Superior temporal gyrus (tissue), 1 donor: ENCODE data around the gene LHX2.
"Not testable (repeated sequence)": the region's sequence is repeated elsewhere in the genome, so short reads cannot be mapped to it uniquely, and the experiment has no call there.

Source experiments
- DNase-seq: peaks from one replicate; pipeline ENCODE4 v3.0.0-alpha.2; 2016; ENCODE audit errors: extremely low spot score

The LHX2 gene, protein sequence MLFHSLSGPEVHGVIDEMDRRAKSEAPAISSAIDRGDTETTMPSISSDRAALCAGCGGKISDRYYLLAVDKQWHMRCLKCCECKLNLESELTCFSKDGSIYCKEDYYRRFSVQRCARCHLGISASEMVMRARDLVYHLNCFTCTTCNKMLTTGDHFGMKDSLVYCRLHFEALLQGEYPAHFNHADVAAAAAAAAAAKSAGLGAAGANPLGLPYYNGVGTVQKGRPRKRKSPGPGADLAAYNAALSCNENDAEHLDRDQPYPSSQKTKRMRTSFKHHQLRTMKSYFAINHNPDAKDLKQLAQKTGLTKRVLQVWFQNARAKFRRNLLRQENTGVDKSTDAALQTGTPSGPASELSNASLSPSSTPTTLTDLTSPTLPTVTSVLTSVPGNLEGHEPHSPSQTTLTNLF

DNA sequence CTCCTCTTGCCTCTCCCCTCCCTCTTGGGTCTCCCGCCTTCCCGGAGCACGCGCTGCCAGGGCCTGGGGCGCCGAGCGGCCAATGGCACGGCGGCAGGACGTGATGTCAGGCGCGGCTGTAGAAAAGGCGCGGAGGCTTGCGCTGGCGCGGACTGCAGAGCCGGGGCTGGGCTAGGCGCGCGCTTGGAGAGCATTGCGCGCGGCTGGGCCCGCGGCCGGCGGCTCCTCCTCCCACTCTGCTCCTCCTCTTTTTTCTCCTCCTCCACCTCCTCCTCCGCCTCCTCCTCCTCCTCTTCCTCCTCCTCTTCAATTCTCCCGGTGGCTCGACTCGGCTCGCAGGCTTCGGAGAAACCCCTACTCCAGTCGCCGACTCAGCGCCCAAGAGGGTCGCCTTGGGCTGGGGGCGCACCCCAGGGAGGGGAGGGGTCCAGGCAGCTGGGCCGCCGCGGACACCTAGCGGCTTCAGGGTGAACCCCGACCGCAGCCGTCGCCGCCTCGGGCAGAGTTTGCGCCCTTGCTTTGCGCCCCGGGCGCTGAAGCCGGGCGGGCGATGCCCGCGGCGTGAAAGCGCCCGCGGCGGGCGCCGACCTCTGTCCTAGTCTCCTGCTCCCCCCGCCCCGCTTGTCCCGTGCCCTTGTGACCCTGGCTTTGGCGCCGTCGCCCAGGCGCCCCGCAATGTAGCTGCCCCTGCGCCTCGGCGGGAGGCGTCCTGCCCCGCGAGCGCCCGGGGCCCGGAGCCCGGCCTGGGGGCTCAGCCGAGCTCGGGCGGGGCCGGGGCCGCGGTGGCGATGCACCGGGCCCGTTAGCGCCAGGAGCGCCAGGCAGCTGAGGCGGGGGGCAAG lies at the start of gene LHX2:
Gene LHX2, plus strand, starts transcription at position 309 of the 842 bp plus-strand sequence. CDS start 581 bp downstream, outside the sequence.
- peak; percentile 70 for DNase-seq

DNA sequence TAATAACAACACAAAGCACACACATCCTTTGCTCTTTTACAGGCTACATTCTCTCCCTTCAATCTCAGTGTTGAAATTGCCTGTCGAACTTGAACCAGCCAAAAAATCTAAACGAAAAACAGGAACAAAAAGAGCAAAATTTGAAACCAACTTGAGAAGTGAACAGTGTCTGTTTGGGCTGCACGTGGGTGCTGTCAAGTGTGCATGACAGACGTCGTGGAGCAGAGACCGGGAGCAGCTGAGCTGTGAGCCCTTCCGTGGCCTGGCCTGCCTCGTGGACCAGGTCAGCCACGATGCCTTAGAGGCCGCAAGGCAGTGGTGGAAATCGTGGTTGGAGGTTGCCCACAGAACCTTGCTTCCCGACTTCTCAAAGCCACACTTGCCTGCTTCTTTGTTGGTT lies 46.8 kb upstream of the LHX2 start:
- no peak for DNase-seq

DNA sequence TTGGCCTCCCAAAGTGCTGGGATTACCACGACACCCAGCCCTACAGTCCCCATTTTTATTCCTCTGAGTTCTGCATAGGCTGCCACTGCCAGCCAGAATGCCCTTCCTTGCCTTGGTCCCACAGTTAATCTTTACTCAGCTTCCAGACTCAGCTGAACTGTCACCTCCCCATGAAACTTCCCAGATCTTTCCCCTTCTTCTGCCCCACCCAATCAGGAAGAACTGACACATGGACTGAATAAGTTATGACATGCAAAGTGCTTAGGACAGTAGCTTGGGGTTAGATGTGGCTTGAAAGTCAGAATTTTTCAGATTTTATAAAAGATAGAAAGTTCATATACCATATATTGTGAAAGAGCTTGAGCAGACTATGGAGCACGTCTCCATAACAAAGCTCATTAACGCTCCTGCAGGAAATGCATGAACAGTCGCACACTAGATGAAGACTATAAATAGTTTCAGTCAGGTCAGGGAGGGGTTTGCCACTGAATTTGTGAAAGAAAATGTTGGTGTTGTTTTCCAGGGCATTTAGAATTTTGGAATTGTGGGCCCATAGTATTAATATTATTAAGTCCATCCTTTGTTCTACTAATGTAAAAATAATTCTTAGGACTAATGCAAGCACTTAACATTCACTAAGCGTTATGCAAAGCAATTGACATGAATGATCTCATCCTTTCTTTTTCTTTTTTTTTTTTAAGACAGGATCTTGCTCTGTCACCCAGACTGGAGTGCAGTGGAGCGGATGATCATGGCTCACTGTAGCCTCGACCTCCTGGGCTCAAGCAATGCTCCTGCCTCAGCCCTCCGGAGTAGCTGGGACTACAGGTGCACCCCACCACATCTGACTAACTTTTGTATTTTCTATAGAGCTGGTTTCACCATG lies 45.5 kb upstream of the LHX2 start:
- DNase-seq: no peak

DNA sequence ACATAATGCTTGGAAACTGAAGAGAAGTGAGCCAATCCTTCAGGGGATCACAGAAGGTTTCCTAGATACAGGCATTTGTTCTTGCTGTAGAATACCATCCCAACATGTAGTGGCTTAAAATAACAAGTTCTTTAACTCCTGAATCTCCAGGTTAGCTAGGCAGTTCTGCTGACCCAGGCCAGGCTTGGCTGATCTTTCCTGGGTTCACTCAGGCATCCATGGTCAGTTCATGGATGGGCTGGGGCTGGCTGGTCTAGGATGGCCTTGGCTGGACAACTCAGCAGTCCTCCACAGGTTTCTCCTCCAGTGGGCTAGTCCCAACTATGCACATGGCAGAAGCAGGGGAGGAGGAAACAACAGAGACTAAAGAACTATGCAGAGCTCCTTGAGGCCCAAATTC lies 44.2 kb upstream of the LHX2 start:
- no peak for DNase-seq

DNA sequence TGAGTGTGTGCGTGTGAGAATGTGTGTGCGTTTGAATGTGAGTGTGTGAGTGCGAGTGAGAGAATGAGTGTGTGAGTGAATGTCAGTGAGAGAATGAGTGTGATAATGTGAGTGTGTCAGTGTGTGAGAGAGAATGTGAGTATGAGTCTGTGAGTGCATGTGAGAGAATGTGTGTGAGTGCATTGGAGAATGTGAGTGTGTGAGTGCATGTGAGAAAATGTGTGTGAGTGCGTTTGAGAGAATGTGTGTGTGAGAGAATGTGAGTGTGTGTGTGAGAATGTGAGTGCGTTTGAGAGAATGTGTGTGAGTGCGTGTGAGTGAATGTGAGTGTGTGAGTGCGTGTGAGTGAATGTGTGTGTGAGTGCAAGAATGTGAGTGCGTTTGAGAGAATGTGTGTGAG lies 39.0 kb upstream of the LHX2 start:
- DNase-seq: no peak

DNA sequence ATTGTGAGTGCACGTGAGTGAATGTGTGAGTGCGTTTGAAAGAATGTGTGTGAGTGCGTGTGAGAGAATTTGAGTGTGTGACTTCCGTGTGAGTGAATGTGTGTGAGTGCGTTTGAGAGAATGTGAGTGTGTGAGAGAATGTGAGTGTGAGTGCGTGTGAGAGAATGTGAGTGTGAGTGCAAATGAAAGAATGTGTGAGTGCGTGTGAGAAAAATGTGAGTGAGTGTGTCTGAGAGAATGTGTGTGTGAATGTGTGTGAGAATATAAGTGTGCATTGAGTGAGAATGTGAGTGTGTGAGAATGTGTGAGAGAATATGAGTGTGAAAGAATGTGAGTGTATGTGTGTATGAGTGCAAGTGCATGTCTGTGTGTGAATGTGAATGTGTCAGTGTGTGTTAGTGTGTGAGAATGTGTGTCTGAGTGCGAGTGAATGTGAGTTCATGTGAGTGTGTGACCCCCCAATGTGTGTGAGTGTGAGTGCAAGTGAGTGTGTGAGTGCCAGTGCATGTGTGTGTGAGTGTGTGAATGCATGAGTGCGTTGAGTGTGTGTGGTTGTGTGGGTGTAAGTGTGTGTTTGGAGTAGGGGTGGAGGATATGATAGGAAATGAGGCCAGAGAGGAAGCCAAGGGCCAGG lies 37.9 kb upstream of the LHX2 start:
- no peak for DNase-seq

DNA sequence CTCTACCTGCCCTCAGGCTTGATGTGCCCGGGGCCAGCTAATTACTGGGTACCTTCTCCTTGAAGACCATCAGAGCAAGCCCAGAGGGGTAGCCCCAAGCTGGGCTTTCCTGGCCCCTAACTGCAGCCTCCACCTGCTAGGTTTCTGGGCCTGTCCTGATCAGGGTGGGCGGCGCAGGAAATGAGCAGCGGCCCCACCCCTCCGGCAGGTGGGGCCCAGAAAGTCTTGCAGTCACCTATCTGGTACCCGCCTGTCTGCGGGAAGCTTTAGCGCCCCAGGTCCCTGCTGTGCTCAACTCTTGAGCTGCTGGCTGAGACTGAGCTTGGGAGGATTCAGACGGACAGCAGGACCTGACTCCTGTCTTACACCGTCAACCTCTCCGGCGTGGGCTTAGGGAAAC lies 37.1 kb upstream of the LHX2 start:
- no peak for DNase-seq

DNA sequence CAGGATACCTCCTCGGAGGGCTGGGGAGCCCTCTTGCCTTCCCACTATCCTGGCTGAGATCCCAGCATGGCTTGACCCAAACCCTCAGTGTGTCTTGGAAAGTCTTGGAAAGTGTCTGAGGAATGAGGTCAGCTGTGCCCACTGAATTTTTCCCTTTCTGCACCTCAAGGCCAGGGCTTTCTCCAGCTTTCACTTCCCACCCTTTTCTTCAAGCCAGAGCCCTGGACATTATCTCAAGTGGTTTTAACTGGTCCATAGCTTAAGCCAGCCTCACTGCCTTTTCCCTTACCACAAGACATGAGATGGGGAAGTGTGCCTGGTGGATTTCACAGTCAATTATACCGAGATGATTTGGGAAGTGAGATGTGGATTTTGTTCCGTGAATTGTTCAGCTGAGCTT lies 35.7 kb upstream of the LHX2 start:
- no peak for DNase-seq

DNA sequence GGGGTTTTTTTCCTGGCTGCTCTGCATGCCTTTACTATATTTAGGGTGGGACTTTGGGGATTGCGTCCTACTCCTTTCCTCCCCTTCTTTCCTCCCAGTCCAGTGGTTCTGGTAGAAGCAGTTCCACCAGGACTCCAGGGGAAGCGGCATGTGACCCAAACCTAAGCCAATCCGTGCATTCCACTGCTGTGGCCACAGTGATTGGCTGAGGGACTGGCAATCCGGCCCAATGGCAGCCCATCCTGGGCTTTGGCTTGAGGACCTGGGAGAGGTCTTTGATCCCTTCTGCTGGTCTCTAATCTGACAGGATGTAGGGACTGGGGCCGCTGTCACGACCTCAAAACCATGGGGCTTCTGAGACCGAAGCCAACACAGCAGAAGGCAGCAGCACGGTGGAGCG lies 35.0 kb upstream of the LHX2 start:
- DNase-seq: not testable (repeated sequence)

DNA sequence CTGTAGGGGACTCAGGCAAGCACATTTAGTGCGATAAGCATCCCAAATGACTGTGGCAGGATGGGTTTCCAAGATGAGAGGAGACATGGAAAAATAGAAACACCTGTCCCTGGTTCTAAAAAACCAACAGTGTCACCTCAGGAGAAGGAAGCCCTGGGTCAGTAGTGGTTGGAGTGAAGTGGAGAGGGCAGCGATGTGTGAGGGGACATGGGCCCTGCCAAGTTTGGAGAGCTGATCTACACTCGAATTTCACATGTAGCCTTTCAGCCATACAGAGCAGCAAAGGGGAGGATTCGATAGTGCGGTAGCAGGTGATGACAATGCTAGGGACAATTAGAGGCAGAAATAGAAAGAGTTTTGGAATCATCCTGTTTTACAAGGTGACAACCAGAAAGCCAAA lies 32.6 kb upstream of the LHX2 start:
- no peak for DNase-seq

DNA sequence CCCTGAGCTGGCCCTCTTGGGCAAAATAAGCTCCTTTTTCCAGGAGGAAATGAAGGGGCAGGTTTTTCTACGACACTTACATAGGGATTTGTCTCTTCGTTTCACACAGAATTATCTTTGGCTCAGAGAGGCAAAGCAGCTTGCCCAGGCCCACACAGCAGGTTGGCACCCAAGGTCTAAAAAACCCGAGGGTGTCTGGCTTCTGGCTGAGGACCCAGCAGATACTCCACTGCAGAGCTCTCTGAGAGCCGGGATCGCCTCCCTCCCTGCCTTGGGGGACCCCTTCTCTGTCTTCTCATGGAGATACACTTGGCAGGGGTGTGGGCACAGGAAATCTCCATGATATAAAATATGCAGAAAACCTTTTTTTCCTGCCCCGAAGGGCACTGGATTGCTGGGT lies 29.0 kb upstream of the LHX2 start:
- no peak for DNase-seq

DNA sequence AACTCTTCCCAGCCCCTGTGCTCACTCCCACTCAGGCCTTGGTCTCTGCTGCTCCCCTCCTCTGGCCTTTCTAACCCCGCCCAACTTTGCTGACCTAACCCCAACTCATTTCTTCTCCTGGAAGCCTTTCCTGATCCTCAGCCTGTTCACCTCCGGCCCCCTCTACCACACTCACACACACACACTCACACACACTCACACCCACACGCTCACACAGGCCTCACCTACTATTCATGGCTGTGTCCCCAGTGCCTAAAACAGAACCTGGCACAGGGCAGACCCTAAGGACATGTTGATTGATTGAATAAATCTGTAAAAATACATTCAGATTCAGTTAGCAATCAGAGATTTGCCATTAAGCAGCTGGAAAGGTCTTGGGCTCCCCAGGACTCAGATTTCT lies 28.5 kb upstream of the LHX2 start:
- DNase-seq: no peak

DNA sequence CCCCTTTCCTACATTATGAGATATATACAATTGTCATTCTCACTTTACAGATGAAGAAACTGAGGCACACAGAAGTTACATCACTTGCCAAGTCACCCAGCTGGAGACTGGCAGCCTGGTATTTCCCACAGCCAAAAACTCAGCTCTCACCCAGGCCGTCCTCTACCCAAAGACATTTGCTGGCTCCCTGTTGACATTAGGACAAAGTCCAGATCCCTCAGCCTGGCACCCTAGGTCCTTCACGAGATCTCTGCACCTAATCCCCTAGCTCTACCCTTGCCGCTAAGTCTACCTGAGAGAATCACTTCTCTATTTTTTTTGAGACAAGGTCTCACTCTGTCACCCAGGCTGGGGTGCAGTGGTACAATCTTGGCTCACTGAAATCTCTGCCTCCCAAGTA lies 26.8 kb upstream of the LHX2 start:
- no peak for DNase-seq

DNA sequence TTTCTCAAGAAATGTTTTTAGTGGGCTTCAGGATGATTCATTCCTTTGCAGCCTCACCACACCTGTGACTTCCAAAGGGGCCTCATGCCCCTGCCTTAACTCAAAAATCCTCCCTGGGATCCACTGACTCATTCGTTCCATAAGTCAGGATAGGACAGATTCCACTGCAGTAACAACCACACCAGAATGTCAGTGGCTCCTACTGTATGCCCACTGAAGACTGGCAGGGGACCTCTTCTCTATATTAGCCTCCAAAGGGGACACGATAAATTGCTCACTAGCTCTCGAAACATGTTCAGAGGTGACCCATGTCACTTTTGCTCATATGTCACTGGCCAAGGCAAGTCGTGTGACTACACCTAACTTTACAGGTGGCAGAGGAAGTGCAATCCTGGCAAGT lies 25.7 kb upstream of the LHX2 start:
- no peak for DNase-seq

DNA sequence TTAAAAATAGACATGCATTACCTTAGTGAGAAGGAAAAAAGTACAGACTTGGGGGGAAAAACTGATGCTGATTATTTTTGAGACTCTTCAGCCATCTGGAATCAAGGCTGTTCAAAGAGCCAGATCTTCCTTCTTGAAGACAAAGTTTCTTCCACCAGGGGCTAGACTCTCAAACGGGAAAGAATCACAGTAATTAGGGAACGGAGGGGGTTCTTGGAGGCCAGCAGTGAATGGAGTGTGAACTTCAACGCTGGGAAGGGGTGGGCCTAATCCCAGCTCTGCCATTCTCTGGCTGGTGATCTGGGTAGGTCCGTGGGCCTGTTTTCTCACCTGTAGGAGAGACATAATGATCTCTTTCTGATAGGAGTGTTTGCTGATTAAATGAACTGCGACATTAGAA lies 21.1 kb upstream of the LHX2 start:
- DNase-seq: no peak

DNA sequence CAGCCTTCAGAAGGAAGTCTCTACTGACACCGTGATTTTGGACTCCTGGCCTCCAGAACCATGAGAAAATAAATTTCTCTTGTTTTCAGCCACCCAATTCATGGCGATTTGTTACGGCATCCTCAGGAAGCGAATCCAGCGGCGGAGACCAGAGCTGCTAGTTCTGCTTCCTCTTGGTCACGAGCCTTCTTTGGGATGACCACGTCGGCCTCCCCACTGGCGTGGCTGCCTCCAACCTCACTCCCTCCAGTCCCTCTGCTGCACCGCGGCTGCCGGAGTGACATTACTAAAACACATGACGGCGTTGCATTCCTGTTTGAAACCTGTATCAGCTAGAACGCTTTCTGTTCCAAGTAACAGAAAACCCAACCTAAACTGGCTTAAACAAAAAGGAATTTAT lies 18.9 kb upstream of the LHX2 start:
- DNase-seq: not testable (repeated sequence)

DNA sequence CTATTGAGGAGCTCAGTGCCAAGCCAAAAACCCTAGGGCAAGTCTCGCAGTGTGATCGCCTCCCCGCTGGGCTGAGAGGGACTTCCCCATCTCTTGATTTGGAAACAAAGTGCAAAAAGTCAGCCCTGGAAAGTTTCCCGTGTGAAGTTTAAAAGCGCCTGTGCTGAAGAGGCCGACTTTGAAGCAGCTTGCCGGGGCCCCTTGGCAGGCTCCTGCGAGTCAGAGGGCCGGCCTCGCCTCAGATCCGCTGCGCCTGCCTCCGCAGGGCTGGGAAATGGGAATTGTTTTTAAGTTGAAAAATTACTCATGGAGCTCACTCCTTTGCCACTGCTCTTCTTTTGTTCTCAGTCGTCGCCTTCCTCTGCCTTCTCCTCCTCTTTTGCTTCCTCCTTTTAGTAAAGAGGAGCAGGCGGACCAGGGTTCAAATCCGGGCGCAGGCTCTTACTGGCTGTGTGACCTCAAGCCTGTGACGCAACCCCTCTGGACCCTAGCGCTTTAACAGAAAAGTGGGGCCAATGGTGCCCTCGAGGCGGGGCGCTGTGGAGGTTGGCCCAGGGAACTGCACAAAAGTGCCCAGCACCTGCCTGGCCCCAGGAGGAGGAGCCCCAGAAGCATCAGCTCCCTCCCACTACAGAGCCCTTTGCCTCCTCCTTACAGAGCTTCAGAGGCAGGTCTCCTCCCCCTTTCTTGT lies 14.7 kb upstream of the LHX2 start:
- DNase-seq: peak; percentile 13

DNA sequence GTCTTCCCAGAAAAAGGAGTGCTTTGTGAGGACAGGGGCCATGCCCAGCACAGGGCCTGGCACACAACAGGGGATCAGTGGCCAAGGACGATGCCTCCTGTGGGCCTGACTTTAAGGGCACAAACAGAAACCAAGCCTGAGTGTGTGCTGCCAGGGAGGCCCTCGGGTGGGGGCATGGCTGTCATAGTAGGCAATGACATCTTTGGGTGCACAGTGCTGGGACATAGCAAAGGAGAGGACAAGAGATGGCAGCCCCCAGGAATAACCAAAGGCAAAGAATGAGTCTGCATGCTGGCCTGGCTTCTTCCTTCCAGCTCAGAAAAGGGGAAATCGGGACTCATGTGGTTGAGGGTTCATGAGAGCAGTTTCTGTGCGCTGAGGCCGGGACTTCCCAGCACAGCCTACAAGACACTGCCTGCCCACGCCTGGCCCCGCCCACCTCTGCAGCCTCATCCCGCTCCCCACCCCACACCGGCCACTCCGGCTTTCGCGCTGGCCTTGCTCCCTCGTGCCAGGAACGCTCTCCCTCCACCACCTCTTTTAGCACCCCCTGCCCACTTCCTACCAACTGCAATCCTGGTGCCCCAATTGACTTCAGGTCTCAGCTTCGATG lies 13.8 kb upstream of the LHX2 start:
- peak; percentile 17 for DNase-seq

DNA sequence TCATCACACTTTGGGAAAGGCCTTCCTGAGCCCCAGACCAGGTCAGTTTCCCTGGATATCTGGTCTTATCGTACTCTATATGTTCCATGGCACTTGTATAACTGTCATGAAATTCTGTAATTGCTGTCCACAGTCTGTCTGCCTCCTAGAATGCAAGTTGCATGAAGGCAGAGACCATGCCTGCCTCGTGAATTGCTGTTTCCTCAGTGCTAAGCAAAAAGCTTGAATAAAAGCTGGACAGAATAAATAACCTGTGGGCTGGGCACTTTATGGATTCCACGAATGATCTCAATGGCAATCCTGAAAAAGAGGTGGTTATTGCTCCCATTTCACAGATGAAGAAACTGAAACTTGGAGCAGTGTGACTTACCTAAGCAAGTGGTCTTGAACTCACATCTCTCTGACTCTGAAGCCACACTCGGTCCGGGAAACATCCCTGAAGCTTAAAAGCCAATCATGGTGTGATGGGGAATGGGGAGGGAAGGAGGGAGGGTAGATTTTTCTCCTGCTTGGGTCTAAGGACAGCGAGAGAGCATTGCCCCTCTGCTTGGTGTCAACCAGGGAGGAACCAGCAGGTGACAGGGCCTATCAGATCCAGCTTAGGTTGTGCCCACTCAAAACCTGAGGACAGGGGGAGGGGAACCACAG lies 13.2 kb upstream of the LHX2 start:
- no peak for DNase-seq
